Erythroblast (primary cell): ENCODE data around the gene TRIM16.

Experiments used
- GATA1 ChIP-seq: IDR thresholded peaks from 2 replicates; pipeline ENCODE4 v1.6.1; 2011; ENCODE audit warnings: low read depth, mild to moderate bottlenecking, control low read depth, low read length, moderate library complexity
- POLR2A ChIP-seq: IDR thresholded peaks from 2 replicates; pipeline ENCODE4 v1.6.1; 2011; ENCODE audit warnings: mild to moderate bottlenecking, low read length

DNA sequence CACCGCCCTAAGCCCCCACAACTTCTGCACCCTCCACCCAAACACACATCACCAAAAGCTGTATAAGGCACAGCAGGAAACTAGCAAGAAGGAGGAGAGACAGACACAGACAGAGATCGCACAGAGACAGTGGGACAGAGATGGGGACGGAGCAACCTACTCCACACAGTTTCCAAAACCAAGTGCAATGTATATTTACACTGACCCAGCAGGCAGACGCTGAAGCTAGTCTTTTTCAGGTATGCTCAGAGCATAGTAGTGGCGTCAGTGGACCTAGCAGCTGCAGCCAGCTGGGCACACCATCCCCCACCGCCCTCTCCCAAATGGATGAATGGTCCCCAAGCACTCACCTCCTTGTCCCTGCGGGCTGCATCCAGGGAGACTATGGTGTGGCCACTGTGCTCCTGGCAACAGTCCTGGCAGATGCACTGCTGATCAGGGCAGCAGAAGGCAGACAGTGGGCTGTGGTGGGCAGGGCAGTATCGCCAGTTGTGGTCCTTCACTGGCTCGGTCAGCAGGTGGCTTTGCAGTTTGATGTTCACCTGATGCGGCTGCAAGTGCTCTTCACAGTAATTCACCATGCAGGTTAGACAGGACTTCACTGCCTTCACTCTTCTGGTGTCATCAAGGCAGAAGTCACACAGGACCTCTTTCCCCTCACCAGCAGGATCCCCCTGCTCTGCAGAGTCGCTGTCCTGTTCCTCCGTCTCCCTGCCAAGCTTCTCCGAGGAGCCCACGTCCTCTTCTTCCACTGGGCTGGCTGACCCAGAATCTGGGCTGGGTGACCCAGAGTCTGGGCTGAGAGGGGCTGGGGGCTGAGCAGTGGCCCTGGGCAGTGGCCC lies 33.1 kb downstream of the TRIM16 start:
- no peak for TF ChIP-seq POLR2A
- no peak for TF ChIP-seq GATA1
